ENCODE measurements around the gene FBN3.

DNA sequence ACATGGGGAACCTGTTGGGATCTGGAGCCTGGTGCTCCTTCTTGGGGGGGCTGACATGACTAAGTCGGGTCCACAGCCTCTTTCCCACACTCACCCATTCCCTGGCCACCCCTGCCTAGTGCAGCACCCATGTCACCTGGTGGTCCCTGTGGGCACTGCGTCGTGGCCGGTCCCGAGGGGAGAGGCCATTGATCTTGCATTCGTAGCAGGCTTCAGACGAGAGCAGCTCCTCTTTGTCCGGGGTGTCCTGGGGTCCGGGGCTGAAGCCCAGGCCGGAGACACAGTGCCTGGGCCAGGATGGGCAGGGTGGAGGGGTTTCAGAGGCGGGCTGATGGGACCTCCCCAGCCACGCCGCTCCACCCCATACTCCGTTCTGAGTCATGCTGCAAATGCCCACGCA, 77.5 kb downstream of the FBN3 start:
- no peak for TF ChIP-seq POLR2AphosphoS5 (IDR thresholded peaks at IDR 0.05; ENCODE audit: low read depth, low read length)
- no peak for TF ChIP-seq POLR2A (IDR thresholded peaks at IDR 0.05; ENCODE audit: low read depth, low read length)

Measured in GM12891 (cell line).